Renal pelvis (tissue), 4 donors: Measurements from ENCODE around the gene HELT. TPM values are rescaled to one million over a fixed set of nuclear protein-coding genes. Genes with fewer than 3 reads are reported as not detected.

Experiments used
- DNase-seq: peaks from one replicate; pipeline ENCODE4 v3.0.0-alpha.2; 2013
- polyA plus RNA-seq, 3 donors: library from polyadenylated mRNA; unstranded; fragments of 120-200 nt; gene quantifications; one replicate each; pipeline ENCODE4 v1.2.1, GENCODE V29; 2013; ENCODE audit not compliant: insufficient read length in 3 of 3

Gene HELT
- polyA plus RNA-seq, 3 donors = not detected

DNA sequence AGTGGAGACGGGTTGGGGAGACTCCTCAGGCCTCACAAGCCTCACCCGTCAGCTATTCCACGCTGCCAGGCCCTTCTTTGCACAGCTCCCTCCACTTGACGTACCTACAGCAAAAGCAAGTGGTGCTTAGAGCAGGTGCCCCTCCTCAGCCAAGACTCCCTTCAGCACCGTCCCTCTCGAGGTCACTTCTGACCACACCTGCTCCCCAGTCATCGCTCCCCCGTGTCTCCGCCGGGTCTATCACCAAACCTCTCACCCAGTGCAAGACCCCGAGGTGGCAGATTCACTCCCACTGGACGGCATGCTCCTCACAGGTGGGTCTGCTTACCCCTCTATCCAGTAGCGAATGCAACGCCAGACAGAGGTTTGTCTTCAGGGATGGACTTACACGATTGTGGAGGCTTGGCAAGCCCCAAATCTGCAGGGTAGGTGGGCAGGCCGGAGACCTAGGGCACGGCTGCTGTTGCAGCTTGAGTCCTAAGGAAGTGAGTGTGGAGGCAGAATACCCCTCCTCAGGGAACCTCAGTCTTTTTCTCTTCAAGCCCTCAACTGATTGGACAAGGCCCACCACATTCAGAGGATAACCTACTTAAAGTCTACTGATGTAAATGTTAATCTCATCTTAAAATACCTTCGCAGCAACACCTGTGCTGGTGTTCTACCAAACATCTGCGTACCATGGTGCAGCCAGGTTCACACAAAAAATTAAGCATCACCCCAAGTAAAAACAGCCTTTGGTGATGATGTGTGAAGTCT lies 14.5 kb upstream of the HELT start:
- DNase-seq = no peak

GRCh38 chr4:185004562-185005218 lies 13.6 kb upstream of the HELT start:
- DNase-seq = peak; percentile 60

DNA sequence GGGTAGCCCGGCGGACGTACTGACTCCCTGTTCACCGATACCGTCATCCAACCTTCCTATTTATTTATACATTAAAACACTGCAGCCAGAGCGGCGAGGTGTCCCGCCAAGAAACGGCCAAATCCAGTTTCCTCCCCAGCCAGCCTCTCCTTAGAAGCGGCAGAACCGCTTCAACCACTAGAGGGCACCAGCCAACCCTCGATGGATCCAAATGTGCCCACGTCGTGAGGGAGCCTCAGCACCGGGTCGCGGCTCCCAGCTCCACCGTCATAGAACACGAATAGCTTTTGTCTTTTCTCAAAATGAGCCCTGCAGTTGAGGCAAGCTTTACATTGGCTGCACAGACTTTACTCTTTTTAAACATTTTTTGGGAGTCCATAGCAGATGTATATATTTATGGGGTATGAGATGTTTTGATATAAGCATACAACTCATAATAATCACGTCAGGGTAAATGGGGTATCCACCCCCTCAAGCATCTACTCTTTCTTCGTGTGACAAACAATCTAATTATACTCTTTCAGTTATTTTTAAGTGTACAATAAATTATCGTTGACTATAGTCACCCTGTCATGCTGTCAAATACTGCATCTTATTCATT lies 13.0 kb upstream of the HELT start:
- DNase-seq = peak; percentile 79

- DNase-seq = no peak
These were observed 6.9 kb upstream of the HELT start for GRCh38 chr4:185011408-185011807.

GRCh38 chr4:185013417-185014125 lies 4.7 kb upstream of the HELT start:
- DNase-seq = no peak

DNA sequence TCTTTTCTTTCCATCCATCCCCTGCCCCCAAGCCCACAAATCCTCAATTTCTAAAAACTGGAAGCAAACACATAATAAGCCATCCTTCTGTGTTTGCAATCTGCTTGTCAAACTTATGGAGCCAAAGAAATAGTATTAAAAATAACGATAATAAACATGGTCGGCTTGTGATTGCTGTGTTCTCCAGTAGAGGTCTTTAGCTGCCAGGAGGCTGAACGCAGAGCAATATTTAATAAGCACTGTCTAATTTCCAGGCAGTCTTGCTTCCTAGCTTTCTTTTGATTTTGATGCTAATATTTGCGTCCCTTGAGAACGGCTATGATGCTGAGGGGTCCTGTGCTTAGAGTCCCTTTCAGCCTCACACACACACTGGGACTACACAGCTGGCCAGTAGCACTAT lies 3.2 kb upstream of the HELT start:
- DNase-seq = no peak

DNA sequence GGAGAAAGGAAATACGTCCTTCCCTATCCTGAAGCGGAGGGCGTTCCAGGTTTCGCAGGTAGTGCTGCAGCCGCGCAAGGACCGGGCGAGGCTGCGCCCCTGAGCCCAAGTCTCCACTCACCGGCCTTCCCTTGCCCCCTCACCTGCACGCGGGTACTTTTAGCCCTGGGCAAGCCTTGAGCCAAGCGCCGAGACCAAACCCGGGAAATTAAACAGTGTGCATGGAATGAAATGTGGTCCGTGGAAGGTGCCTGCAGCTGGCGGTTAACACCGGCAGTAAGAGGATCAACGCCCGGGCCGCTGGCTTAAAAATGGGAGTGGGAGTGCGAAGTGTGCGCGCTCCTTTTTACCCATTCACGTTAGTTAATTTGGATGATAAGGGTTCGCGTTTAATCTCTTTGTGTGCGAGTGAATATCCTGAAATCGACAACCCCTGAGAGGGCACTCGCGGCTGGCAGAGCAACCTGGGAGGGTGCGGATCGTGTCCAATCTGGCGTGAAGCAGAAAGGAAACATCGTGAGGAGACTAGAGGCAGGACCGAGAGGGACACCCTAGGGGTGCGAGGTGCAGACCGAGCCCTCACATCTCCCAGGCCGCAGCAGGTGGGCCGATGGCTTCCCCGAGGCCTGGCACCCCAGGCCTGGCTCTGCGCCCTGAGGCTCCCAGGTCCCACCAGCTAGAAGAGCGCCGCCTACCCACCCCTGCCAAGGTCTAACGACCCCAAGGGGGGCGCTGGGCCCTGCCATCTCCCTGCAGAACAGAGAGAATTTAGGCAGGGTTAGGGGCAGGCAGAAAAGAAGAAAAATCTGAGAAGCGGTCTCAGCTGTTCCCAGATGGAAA lies 2.0 kb upstream of the HELT start:
- no peak for DNase-seq

- no peak for DNase-seq
These were observed 1.1 kb upstream of the HELT start for GRCh38 chr4:185016946-185017758.

DNA sequence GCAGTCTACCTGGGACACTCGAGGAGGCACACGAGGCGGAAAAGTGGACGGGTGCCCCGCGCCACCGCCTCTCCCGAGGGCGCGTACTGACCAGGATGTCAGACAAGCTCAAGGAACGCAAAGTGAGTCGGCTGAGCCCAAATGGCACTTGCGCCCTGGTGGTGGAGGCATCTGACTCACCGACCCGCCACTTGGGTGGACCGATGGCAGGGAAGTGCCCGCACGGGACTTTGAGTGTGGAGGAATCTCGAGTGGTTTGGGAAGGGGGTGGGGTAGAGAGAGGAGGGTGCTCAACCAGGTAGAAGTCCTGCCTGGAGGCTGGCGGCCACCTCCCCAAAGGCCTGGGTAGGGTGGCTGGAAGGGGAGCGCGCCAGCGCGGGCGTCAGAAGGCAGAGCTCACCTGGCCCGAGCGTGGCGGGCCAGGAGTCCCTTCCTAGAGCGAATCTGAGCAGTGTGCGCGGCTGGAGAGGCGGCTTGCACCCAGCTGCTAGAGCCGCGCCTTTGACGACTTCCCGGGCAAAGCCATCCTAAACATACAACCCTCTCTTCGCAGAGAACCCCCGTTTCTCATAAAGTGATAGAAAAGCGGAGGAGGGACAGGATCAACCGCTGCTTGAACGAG lies 655 bp downstream of the HELT start:
- DNase-seq = no peak

- no peak for DNase-seq
These were observed 1.4 kb downstream of the HELT start for GRCh38 chr4:185019456-185020292.

- DNase-seq = no peak
These were observed 2.1 kb downstream of the HELT start for GRCh38 chr4:185020293-185020808.

- DNase-seq = no peak
These were observed 2.8 kb downstream of the HELT start for GRCh38 chr4:185020863-185021761.

DNA sequence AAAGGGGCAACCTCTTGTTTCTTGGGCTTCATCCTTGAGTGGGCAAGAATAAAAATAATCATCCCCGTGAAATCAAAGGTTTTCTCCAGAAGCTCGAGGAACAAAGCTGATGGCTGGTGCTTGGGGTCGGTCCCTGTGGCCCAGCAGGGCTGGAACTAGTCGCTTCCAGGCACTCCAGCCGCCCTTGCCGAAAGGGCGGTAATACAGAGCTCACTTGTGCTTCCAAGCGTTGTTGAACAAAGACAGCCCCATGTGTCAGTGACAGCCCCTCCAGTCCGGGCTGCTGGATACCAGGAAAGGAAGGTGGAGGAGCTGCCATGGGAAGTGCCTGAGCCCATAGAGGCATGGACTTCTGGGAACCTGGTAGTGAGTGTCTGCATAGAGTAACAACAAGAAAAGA lies 5.2 kb downstream of the HELT start:
- DNase-seq = no peak

DNA sequence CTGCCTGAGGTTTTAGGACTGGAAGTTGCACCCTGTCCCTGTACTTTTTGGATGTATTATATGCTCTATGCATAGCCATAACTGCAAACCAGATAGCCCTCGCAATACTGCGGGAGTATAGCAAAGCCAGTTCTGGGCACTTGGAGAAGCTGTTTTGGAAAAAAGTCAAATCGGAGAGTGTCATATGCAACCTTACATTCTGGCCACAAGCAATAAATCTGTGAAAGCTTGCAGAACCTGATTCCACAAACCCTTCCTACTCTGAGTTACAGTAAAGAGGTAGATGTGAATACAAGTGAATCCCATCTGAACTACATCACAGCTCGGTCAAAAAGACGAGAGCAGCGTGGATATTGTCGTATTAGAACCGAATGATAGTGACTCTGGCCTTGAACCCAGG lies 10.3 kb downstream of the HELT start:
- DNase-seq = no peak

- DNase-seq = no peak
These were observed 13.3 kb downstream of the HELT start for GRCh38 chr4:185031611-185032010.

- no peak for DNase-seq
These were observed 14.8 kb downstream of the HELT start for GRCh38 chr4:185033072-185033471.

GRCh38 chr4:185033950-185034349 lies 15.7 kb downstream of the HELT start:
- no peak for DNase-seq

GRCh38 chr4:185035284-185035683 lies 17.0 kb downstream of the HELT start:
- no peak for DNase-seq
